ENCODE measurements around the gene ZBED4.
A peak's percentile ranks its signal among the peaks of the same experiment; 100 is the strongest.

The ZBED4 gene

GRCh38 chr22:49852898-49853894 is at the start of gene ZBED4:
Gene ZBED4, plus strand, starts transcription at chr22:49853844. Its CDS starts 29,819 bp downstream, at chr22:49883663.
- TF ChIP-seq Cebpa-rat (IDR thresholded peaks at IDR 0.05): no peak
- peaks cover 0 to 25% (median 15%) of the 10 kb centered on the region in 11 experiments; a peak in 18 of 22 replicates for H3K36me3 ChIP-seq
- H3K9me3 ChIP-seq (replicated peaks in 1 of 11): no peaks in the 10 kb centered on the region
- peak within 1 kb of the TSS; percentile 79 to 99 (median 95) for H3K27ac ChIP-seq
- H3K4me1 ChIP-seq: peaks cover 32 to 79% (median 67%) of the 10 kb centered on the region in 10 experiments
- peak within 1 kb of the TSS; percentile 91 to 98 (median 95) for H3K9ac ChIP-seq
- peak within 1 kb of the TSS; percentile 77 to 99 (median 96) for H3K4me3 ChIP-seq
- H4K20me1 ChIP-seq: peaks cover 35 to 64% (median 42%) of the 10 kb centered on the region in 11 experiments
- peak within 1 kb of the TSS; percentile 89 to 98 (median 95) for H3K4me2 ChIP-seq
- H3K27me3 ChIP-seq: peaks cover 32 to 45% (median 40%) of the 10 kb centered on the region in 11 experiments

GRCh38 chr22:49807129-49807528 is 46.5 kb upstream of the ZBED4 start:
- no peak for TF ChIP-seq Cebpa-rat (IDR thresholded peaks at IDR 0.05)
- peaks cover 45 to 97% (median 92%) of the 10 kb centered on the region in 11 experiments for H3K36me3 ChIP-seq
- H3K9ac ChIP-seq: no peak overlapping the region

GRCh38 chr22:49807780-49808708 is 45.6 kb upstream of the ZBED4 start:
- no peak overlapping the region; a peak in 1 of 22 replicates for H3K27ac ChIP-seq
- no peak overlapping the region for H3K9ac ChIP-seq
- H3K4me2 ChIP-seq: peak overlapping the region in 6 of 11 experiments; percentile 5 to 36 (median 24); a peak in 8 of 22 replicates
- H3K27me3 ChIP-seq: no peaks in the 10 kb centered on the region
- H4K20me1 ChIP-seq: peaks cover 100% of the 10 kb centered on the region in 11 experiments
- no peak for TF ChIP-seq Cebpa-rat (IDR thresholded peaks at IDR 0.05)
- H3K4me3 ChIP-seq: no peak overlapping the region
- H3K9me3 ChIP-seq (replicated peaks in 1 of 11): peaks cover 0 to 9% (median 0%) of the 10 kb centered on the region in 11 experiments; a peak in 1 of 22 replicates
- peaks cover 47 to 75% (median 65%) of the 10 kb centered on the region in 10 experiments for H3K4me1 ChIP-seq
- peaks cover 43 to 100% (median 92%) of the 10 kb centered on the region in 11 experiments for H3K36me3 ChIP-seq

More at GRCh38 chr22:49807129-49807528, 46.5 kb upstream of the ZBED4 start:
- H4K20me1 ChIP-seq: peaks cover 99 to 100% (median 100%) of the 10 kb centered on the region in 11 experiments
- H3K27me3 ChIP-seq: no peaks in the 10 kb centered on the region
- H3K4me1 ChIP-seq: peaks cover 38 to 70% (median 60%) of the 10 kb centered on the region in 10 experiments
- H3K9me3 ChIP-seq (replicated peaks in 1 of 11): peaks cover 0 to 9% (median 0%) of the 10 kb centered on the region in 11 experiments; a peak in 1 of 22 replicates
- H3K4me3 ChIP-seq: no peak overlapping the region
- no peak overlapping the region for H3K4me2 ChIP-seq
- H3K27ac ChIP-seq: no peak overlapping the region

- peaks cover 100% of the 10 kb centered on the region in 11 experiments for H4K20me1 ChIP-seq
- no peak overlapping the region for H3K9ac ChIP-seq
- H3K9me3 ChIP-seq (replicated peaks in 1 of 11): peaks cover 0 to 9% (median 0%) of the 10 kb centered on the region in 11 experiments; a peak in 1 of 22 replicates
- no peak for TF ChIP-seq Cebpa-rat (IDR thresholded peaks at IDR 0.05)
- H3K36me3 ChIP-seq: peaks cover 40 to 98% (median 90%) of the 10 kb centered on the region in 11 experiments
- H3K4me1 ChIP-seq: peaks cover 44 to 64% (median 50%) of the 10 kb centered on the region in 10 experiments
- no peaks in the 10 kb centered on the region for H3K27me3 ChIP-seq
- H3K4me3 ChIP-seq: no peak overlapping the region
- peak overlapping the region in 1 of 11 experiments; percentile 15; a peak in 1 of 22 replicates for H3K27ac ChIP-seq
- H3K4me2 ChIP-seq: peak overlapping the region in 8 of 11 experiments; percentile 8 to 49 (median 34); a peak in 9 of 22 replicates
Observed at GRCh38 chr22:49810363-49811019, 43.2 kb upstream of the ZBED4 start.

- Histone ChIP-seq H3K27ac (0 out of 22 replicates have a peak overlapping the region, but pooled peaks of 1 of the 11 experiments have one; percentile 11), H3K4me2 (peak overlapping the region in 10 of 11 experiments; percentile 8 to 49 (median 30); a peak in 15 of 22 replicates), H3K4me1 (peaks cover 43 to 64% (median 50%) of the 10 kb centered on the region in 10 experiments), H3K9ac (no peak overlapping the region), H3K27me3 (no peaks in the 10 kb centered on the region), H3K9me3 (replicated peaks in 1 of 11) (peaks cover 0 to 9% (median 0%) of the 10 kb centered on the region in 11 experiments; a peak in 1 of 22 replicates), H4K20me1 (peaks cover 100% of the 10 kb centered on the region in 11 experiments), H3K36me3 (peaks cover 40 to 98% (median 90%) of the 10 kb centered on the region in 11 experiments), H3K4me3 (no peak overlapping the region)
- no peak for TF ChIP-seq Cebpa-rat (IDR thresholded peaks at IDR 0.05)
Observed at GRCh38 chr22:49811020-49811791, 42.4 kb upstream of the ZBED4 start.

GRCh38 chr22:49812838-49813237 is 40.8 kb upstream of the ZBED4 start:
- Histone ChIP-seq H3K27me3 (no peaks in the 10 kb centered on the region), H3K4me1 (peaks cover 36 to 60% (median 51%) of the 10 kb centered on the region in 10 experiments), H3K27ac (no peak overlapping the region), H3K9me3 (replicated peaks in 1 of 11) (0 out of 22 replicates have a peak, but pooled peaks cover 0 to 6% (median 0%) of the 10 kb centered on the region in 11 experiments), H4K20me1 (peaks cover 100% of the 10 kb centered on the region in 11 experiments), H3K36me3 (peaks cover 48 to 98% (median 92%) of the 10 kb centered on the region in 11 experiments), H3K9ac (no peak overlapping the region), H3K4me2 (peak overlapping the region in 5 of 11 experiments; percentile 3 to 28 (median 8); a peak in 2 of 22 replicates), H3K4me3 (no peak overlapping the region)
- no peak for TF ChIP-seq Cebpa-rat (IDR thresholded peaks at IDR 0.05)

GRCh38 chr22:49814164-49814686 is 39.4 kb upstream of the ZBED4 start:
- peaks cover 25 to 53% (median 46%) of the 10 kb centered on the region in 10 experiments for H3K4me1 ChIP-seq
- TF ChIP-seq Cebpa-rat (IDR thresholded peaks at IDR 0.05): no peak
- peaks cover 61 to 98% (median 94%) of the 10 kb centered on the region in 11 experiments for H3K36me3 ChIP-seq
- H3K27me3 ChIP-seq: no peaks in the 10 kb centered on the region
- no peak overlapping the region for H3K27ac ChIP-seq
- 0 out of 22 replicates have a peak overlapping the region, but pooled peaks of 1 of the 11 experiments have one; percentile 6 for H3K9ac ChIP-seq
- no peak overlapping the region for H3K4me3 ChIP-seq
- H3K4me2 ChIP-seq: peak overlapping the region in 3 of 11 experiments; percentile 4 to 25 (median 13); a peak in 2 of 22 replicates
- peaks cover 100% of the 10 kb centered on the region in 11 experiments for H4K20me1 ChIP-seq
- H3K9me3 ChIP-seq (replicated peaks in 1 of 11): no peaks in the 10 kb centered on the region

All from BLaER1 treated with 17β-estradiol and CSF1 and Interleukin-3, amounts not matched to agents 10 nM and 100 nM (cell line).